Right atrium auricular region (tissue), 2 donors: ENCODE data around the gene UBASH3B. TPM values are rescaled to one million over a fixed set of nuclear protein-coding genes. Genes with fewer than 3 reads are reported as not detected.

Experiments used
- DNase-seq: peaks from one replicate; pipeline ENCODE4 v3.0.0-alpha.2; 2019; ENCODE audit warnings: low spot score
- H3K27ac ChIP-seq, 2 donors: fragments of 200-600 bp; sonication (generic); 1 replicate in 1 of 2; 2 replicates in 1 of 2; pipeline ENCODE4 v1.5.1; 2016 to 2019
- H3K27me3 ChIP-seq, 2 donors: fragments of 200-600 bp; sonication (generic); one replicate each; pipeline versions ENCODE4 v1.5.1 to v1.6.0; 2017 to 2019
- H3K36me3 ChIP-seq: fragments of 200-600 bp; sonication (generic); one replicate; pipeline ENCODE4 v1.5.1; 2016
- H3K4me1 ChIP-seq, 2 donors: fragments of 200-600 bp; sonication (generic); one replicate each; pipeline versions ENCODE4 v1.5.1 to v1.6.0; 2017 to 2019
- H3K4me3 ChIP-seq, 2 donors: fragments of 200-600 bp; sonication (generic); 1 replicate in 1 of 2; 2 replicates in 1 of 2; pipeline ENCODE4 v1.5.1; 2017 to 2019; ENCODE audit warnings: mild to moderate bottlenecking in 1 of 2, moderate library complexity in 1 of 2
- H3K9me3 ChIP-seq, 2 donors: fragments of 200-600 bp; sonication (generic); one replicate each; pipeline ENCODE4 v1.5.1; 2019
- CTCF ChIP-seq, 2 donors: fragments of 200-600 bp; sonication (generic); IDR thresholded peaks; one replicate each; pipeline ENCODE4 v1.5.1; 2019; ENCODE audit warnings: antibody characterized with exemption in 2 of 2
- total RNA-seq, 2 donors: library from RNA; depleted of rRNA; stranded (reverse); fragments of >200 nt; gene quantifications; one replicate each; pipeline ENCODE4 v1.1.0, GENCODE V29; 2016

Gene UBASH3B
- total RNA-seq, 2 donors from 2014 or later, result 1.7 to 1.8 TPM

DNA sequence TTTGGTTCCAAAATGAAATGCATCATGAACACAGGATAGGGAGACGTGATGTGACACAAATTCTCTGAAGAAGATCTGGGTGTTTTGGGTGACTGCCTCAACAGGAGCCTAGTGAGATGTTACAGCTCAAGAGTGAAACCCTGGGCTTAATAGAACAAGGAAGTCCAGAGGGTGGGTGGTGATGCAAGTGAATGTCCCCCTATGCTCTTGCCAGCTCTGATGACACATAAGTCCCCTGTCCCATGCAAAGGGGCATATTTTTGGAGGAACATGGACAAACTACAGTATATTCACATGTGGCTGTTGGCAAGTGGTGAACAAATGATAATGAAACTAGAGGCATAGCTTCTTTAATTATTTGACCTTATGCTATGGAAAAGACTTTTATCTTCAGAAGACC, 191.9 kb downstream of the UBASH3B start:
- Histone ChIP-seq H3K9me3 (no peaks in the 10 kb centered on the region), H3K36me3 (no peaks in the 10 kb centered on the region), H3K4me1 (no peaks in the 10 kb centered on the region), H3K27ac (no peak overlapping the region), H3K4me3 (no peak overlapping the region), H3K27me3 (no peaks in the 10 kb centered on the region)
- no peak for DNase-seq
- TF ChIP-seq CTCF (IDR thresholded peaks at IDR 0.05), result no peak

DNA sequence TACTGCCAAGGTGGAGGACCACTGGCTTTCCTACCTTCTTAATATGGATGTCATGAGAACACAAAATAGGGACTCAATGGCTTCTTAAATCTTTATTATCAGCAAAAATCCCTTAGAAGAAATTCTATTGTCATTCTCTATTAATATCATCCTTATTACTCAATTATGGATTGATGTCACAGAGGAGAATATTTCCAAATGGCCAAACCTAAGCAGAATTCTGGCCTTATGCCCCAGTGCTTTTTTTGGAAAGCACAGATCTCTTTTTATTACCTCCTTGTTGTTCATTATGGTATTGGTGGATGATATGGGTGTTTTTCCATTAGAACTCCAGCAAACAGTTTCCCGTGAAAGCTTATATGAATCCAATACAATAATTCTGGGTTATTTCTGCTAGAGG, 192.7 kb downstream of the UBASH3B start:
- no peaks in the 10 kb centered on the region for H3K9me3 ChIP-seq
- H3K27ac ChIP-seq, result no peak overlapping the region
- DNase-seq, result no peak
- no peaks in the 10 kb centered on the region for H3K27me3 ChIP-seq
- no peaks in the 10 kb centered on the region for H3K4me1 ChIP-seq
- H3K4me3 ChIP-seq, result no peak overlapping the region
- TF ChIP-seq CTCF (IDR thresholded peaks at IDR 0.05), result no peak
- H3K36me3 ChIP-seq, result no peaks in the 10 kb centered on the region

DNA sequence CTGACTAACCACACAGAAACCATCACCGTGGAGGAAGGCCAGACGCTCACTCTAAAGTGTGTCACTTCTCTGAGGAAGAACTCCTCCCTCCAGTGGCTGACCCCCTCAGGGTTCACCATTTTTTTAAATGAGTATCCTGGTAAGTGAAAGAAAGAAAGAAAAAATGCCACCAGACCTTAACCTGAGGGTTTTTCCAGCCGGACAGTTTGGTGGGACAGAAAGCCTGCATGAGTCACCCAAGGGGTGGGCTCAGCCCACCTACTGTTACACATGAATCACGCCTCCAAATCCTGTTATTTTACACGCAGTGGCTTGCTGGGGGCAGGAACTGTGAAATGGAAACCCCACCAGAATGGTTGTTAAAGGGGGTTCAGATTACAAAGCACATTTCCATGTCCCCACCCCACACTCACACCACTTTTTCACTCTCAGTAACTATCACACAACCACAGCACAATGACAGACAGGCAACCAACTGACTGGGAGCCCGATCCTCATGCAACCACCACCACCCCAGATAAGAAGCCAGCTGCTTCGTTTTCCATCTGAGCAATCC, 194.6 kb downstream of the UBASH3B start:
- no peak for TF ChIP-seq CTCF (IDR thresholded peaks at IDR 0.05)
- Histone ChIP-seq H3K4me3 (no peak overlapping the region), H3K27me3 (no peaks in the 10 kb centered on the region), H3K9me3 (no peaks in the 10 kb centered on the region), H3K4me1 (no peaks in the 10 kb centered on the region), H3K27ac (no peak overlapping the region), H3K36me3 (no peaks in the 10 kb centered on the region)
- DNase-seq, result no peak

DNA sequence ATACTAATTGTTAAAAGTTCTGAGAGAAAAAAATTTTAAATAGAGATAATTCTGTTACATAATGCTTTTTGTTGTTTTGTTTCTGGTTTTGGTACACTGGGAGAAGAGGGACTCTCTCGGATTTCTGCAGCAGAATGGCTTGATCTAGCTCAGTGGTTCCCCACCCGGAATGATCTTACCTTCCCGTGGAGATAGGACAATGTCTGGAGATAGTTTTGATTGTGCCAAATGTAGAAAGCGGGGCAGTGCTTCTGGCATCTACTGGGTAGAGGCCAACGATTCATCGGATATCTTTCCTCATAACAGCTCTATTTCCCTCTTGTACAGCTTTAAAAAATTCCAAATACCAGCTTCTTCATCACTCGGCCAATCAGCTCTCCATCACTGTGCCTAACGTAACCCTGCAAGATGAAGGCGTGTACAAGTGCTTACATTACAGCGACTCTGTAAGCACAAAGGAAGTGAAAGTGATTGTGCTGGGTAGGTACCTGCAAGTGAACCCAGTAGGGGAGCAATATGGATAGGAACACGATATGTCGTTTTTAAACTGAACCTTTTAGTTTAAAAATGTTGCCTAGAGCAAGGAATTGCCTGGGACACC, 195.9 kb downstream of the UBASH3B start:
- DNase-seq, result no peak
- Histone ChIP-seq H3K4me1 (no peaks in the 10 kb centered on the region), H3K27ac (no peak overlapping the region), H3K9me3 (no peaks in the 10 kb centered on the region), H3K27me3 (no peaks in the 10 kb centered on the region), H3K36me3 (no peaks in the 10 kb centered on the region), H3K4me3 (no peak overlapping the region)
- TF ChIP-seq CTCF (IDR thresholded peaks at IDR 0.05), result no peak

- no peak for TF ChIP-seq CTCF (IDR thresholded peaks at IDR 0.05)
- H3K27ac ChIP-seq, result no peak overlapping the region
- no peak for DNase-seq
- H3K9me3 ChIP-seq, result no peaks in the 10 kb centered on the region
- no peaks in the 10 kb centered on the region for H3K27me3 ChIP-seq
- no peaks in the 10 kb centered on the region for H3K4me1 ChIP-seq
- H3K4me3 ChIP-seq, result no peak overlapping the region
- H3K36me3 ChIP-seq, result no peaks in the 10 kb centered on the region
Measured at GRCh38 chr11:122852074-122852795, 196.7 kb downstream of the UBASH3B start.
